Activated naive CD4-positive, alpha-beta T cell treated with Interleukin-2 at 50 U/mL for 16 hours (primary cell): ENCODE results near the gene CYP27B1.

Experiments
- DNase-seq: peaks from one replicate; pipeline ENCODE4 v3.0.0-alpha.2; 2020

CYP27B1 gene

GRCh38 chr12:57766464-57767304, at the start of gene CYP27B1:
Gene CYP27B1 (minus strand): TSS chr12:57767078. CDS start chr12:57767041, 37 bp downstream.
- DNase-seq: no peak

- DNase-seq: no peak
Observed at GRCh38 chr12:57816001-57816854, 49.4 kb upstream of the CYP27B1 start.

GRCh38 chr12:57815177-57816000, 48.5 kb upstream of the CYP27B1 start:
- DNase-seq: no peak

GRCh38 chr12:57813971-57814772, 47.3 kb upstream of the CYP27B1 start:
- DNase-seq: no peak

GRCh38 chr12:57813111-57813970, 46.5 kb upstream of the CYP27B1 start:
- no peak for DNase-seq

GRCh38 chr12:57811028-57811755, 44.3 kb upstream of the CYP27B1 start:
- no peak for DNase-seq

GRCh38 chr12:57810450-57810849, 43.6 kb upstream of the CYP27B1 start:
- no peak for DNase-seq

- DNase-seq: no peak
Observed at GRCh38 chr12:57809425-57809824, 42.5 kb upstream of the CYP27B1 start.

GRCh38 chr12:57808351-57808750, 41.5 kb upstream of the CYP27B1 start:
- DNase-seq: no peak

- DNase-seq: no peak
Observed at GRCh38 chr12:57807285-57807684, 40.4 kb upstream of the CYP27B1 start.

- no peak for DNase-seq
Observed at GRCh38 chr12:57806677-57807076, 39.8 kb upstream of the CYP27B1 start.

GRCh38 chr12:57803319-57803893, 36.5 kb upstream of the CYP27B1 start:
- peak; percentile 27 for DNase-seq

GRCh38 chr12:57802607-57803006, 35.7 kb upstream of the CYP27B1 start:
- DNase-seq: no peak

- DNase-seq: no peak
Observed at GRCh38 chr12:57800965-57801364, 34.1 kb upstream of the CYP27B1 start.

GRCh38 chr12:57797933-57798332, 31.1 kb upstream of the CYP27B1 start:
- no peak for DNase-seq

- no peak for DNase-seq
Observed at GRCh38 chr12:57796996-57797395, 30.1 kb upstream of the CYP27B1 start.

GRCh38 chr12:57795354-57795753, 28.5 kb upstream of the CYP27B1 start:
- no peak for DNase-seq

GRCh38 chr12:57793920-57794319, 27.0 kb upstream of the CYP27B1 start:
- no peak for DNase-seq

- DNase-seq: no peak
Observed at GRCh38 chr12:57783861-57784260, 17.0 kb upstream of the CYP27B1 start.

- no peak for DNase-seq
Observed at GRCh38 chr12:57783466-57783801, 16.6 kb upstream of the CYP27B1 start.
